Loucy (cell line): ENCODE results near the gene COG2.
"Not testable (repeated sequence)": the region's sequence is repeated elsewhere in the genome, so short reads cannot be mapped to it uniquely, and the experiment has no call there.

Experiments
- H2AFZ ChIP-seq: fragments of 200-600 bp; sonication (generic); 2 replicates; pipeline ENCODE4 v1.6.0; 2016; ENCODE audit warnings: antibody characterized with exemption, mild to moderate bottlenecking, low read length, moderate library complexity
- H3F3A ChIP-seq: fragments of 200-600 bp; 2 replicates; pipeline ENCODE4 v1.6.0; 2016; ENCODE audit warnings: antibody characterized with exemption, low read depth, mild to moderate bottlenecking
- H3K27me3 ChIP-seq: fragments of 200-600 bp; sonication (generic); 2 replicates; pipeline ENCODE4 v1.6.1; 2014; ENCODE audit warnings: low read length, mild to moderate bottlenecking; ENCODE audit not compliant: insufficient read depth, poor library complexity, severe bottlenecking
- H3K36me3 ChIP-seq: fragments of 200-600 bp; sonication (generic); 2 replicates; pipeline ENCODE4 v1.6.1; 2016; ENCODE audit warnings: low read length; ENCODE audit not compliant: insufficient read depth
- H3K4me1 ChIP-seq: fragments of 200-600 bp; sonication (generic); 2 replicates; pipeline ENCODE4 v1.5.1; 2014; ENCODE audit warnings: low read length, mild to moderate bottlenecking; ENCODE audit not compliant: insufficient read depth, poor library complexity, severe bottlenecking
- H3K4me2 ChIP-seq: fragments of 200-600 bp; sonication (generic); 2 replicates; pipeline ENCODE4 v1.6.0; 2014; ENCODE audit warnings: antibody characterized with exemption, low read length, low read depth, mild to moderate bottlenecking; ENCODE audit not compliant: poor library complexity, severe bottlenecking
- H3K4me3 ChIP-seq: fragments of 200-600 bp; sonication (generic); 2 replicates; pipeline ENCODE4 v1.5.1; 2014; ENCODE audit warnings: low read length, mild to moderate bottlenecking, mixed read lengths; ENCODE audit not compliant: poor library complexity, severe bottlenecking
- H3K79me2 ChIP-seq: fragments of 200-600 bp; sonication (generic); 2 replicates; pipeline ENCODE4 v1.6.1; 2014; ENCODE audit warnings: low read length; ENCODE audit not compliant: insufficient read depth
- H3K9ac ChIP-seq: fragments of 200-600 bp; sonication (generic); 2 replicates; pipeline ENCODE4 v1.6.0; 2014; ENCODE audit warnings: mild to moderate bottlenecking, low read depth, low read length, moderate library complexity; ENCODE audit not compliant: poor library complexity, severe bottlenecking
- H3K9me2 ChIP-seq: fragments of 200-600 bp; sonication (generic); replicated peaks from 2 replicates; pipeline ENCODE4 v1.6.1; 2016; ENCODE audit warnings: low read depth, low read length, mixed read lengths
- H3K9me3 ChIP-seq: fragments of 200-600 bp; sonication (generic); 2 replicates; pipeline ENCODE4 v1.6.1; 2014; ENCODE audit warnings: mild to moderate bottlenecking, antibody characterized with exemption, low read length, low read depth; ENCODE audit not compliant: insufficient read depth
- H4K20me1 ChIP-seq: fragments of 200-600 bp; sonication (generic); 2 replicates; pipeline ENCODE4 v1.6.0; 2014; ENCODE audit warnings: antibody characterized with exemption, low read length, mild to moderate bottlenecking; ENCODE audit not compliant: insufficient read depth, poor library complexity, severe bottlenecking
- CTCF ChIP-seq: fragments of 200-600 bp; sonication (generic); conservative IDR thresholded peaks from 2 replicates; pipeline ENCODE4 v1.5.1; 2014; ENCODE audit warnings: mild to moderate bottlenecking, antibody characterized with exemption, low read length
- EZH2phosphoT487 ChIP-seq: fragments of 200-600 bp; IDR thresholded peaks from 2 replicates; pipeline ENCODE4 v1.6.1; 2018; ENCODE audit warnings: antibody characterized with exemption, mild to moderate bottlenecking, moderate library complexity, borderline replicate concordance

The COG2 gene

GRCh38 chr1:230696218-230696617, 53.9 kb downstream of the COG2 start:
- Histone ChIP-seq H3K79me2 (no peaks in the 10 kb centered on the region), H3K4me3 (no peak overlapping the region), H3K9me3 (no peaks in the 10 kb centered on the region), H3K4me2 (no peak overlapping the region), H3K9ac (no peak overlapping the region), H2AFZ (no peak overlapping the region), H3K36me3 (peaks cover 32% of the 10 kb centered on the region; the same call in 1 of the 2 replicates), H3K27me3 (no peaks in the 10 kb centered on the region), H3K9me2 (no peaks in the 10 kb centered on the region), H3F3A (no peaks in the 10 kb centered on the region), H3K4me1 (peaks cover 9% of the 10 kb centered on the region), H4K20me1 (no peaks in the 10 kb centered on the region)
- TF ChIP-seq EZH2phosphoT487 (no peak), CTCF (no peak)

- H3K4me1 ChIP-seq = peaks cover 9% of the 10 kb centered on the region
- no peak overlapping the region for H3K4me3 ChIP-seq
- no peak overlapping the region for H3K4me2 ChIP-seq
- H3F3A ChIP-seq = no peaks in the 10 kb centered on the region
- H3K79me2 ChIP-seq = no peaks in the 10 kb centered on the region
- no peak overlapping the region for H3K9ac ChIP-seq
- no peak overlapping the region for H2AFZ ChIP-seq
- no peaks in the 10 kb centered on the region for H3K9me2 ChIP-seq
- no peaks in the 10 kb centered on the region for H3K27me3 ChIP-seq
- H3K9me3 ChIP-seq = no peaks in the 10 kb centered on the region
- TF ChIP-seq CTCF (no peak), EZH2phosphoT487 (no peak)
- H3K36me3 ChIP-seq = peaks cover 25% of the 10 kb centered on the region; the same call in 1 of the 2 replicates
- H4K20me1 ChIP-seq = no peaks in the 10 kb centered on the region
These were observed 54.6 kb downstream of the COG2 start for GRCh38 chr1:230696722-230697437.

- H4K20me1 ChIP-seq = no peaks in the 10 kb centered on the region
- H3K4me3 ChIP-seq = no peak overlapping the region
- no peaks in the 10 kb centered on the region for H3K9me3 ChIP-seq
- no peaks in the 10 kb centered on the region for H3K79me2 ChIP-seq
- no peaks in the 10 kb centered on the region for H3F3A ChIP-seq
- H3K36me3 ChIP-seq = peaks cover 13% of the 10 kb centered on the region; the same call in 1 of the 2 replicates
- H3K9me2 ChIP-seq = no peaks in the 10 kb centered on the region
- TF ChIP-seq EZH2phosphoT487 = no peak
- TF ChIP-seq CTCF = peak; percentile 37
- H2AFZ ChIP-seq = no peak overlapping the region
- peaks cover 9% of the 10 kb centered on the region for H3K4me1 ChIP-seq
- H3K4me2 ChIP-seq = no peak overlapping the region
- no peaks in the 10 kb centered on the region for H3K27me3 ChIP-seq
- H3K9ac ChIP-seq = no peak overlapping the region
These were observed 55.8 kb downstream of the COG2 start for GRCh38 chr1:230698130-230698529.

GRCh38 chr1:230698964-230699363, 56.7 kb downstream of the COG2 start:
- not testable (repeated sequence) for H4K20me1 ChIP-seq, H3K9me2 ChIP-seq, H3K4me3 ChIP-seq, H3K9ac ChIP-seq, H3K79me2 ChIP-seq, H3K4me1 ChIP-seq, H3F3A ChIP-seq, H3K4me2 ChIP-seq, H3K36me3 ChIP-seq, H2AFZ ChIP-seq, H3K9me3 ChIP-seq, H3K27me3 ChIP-seq
